ENCODE data around the gene MRPL46. TPM values are rescaled to one million over a fixed set of nuclear protein-coding genes. Genes with fewer than 3 reads are reported as not detected.

Gene MRPL46
- total and polyA plus RNA-seq, 12 donors: 31.7 to 194 (median 45.1) TPM

DNA sequence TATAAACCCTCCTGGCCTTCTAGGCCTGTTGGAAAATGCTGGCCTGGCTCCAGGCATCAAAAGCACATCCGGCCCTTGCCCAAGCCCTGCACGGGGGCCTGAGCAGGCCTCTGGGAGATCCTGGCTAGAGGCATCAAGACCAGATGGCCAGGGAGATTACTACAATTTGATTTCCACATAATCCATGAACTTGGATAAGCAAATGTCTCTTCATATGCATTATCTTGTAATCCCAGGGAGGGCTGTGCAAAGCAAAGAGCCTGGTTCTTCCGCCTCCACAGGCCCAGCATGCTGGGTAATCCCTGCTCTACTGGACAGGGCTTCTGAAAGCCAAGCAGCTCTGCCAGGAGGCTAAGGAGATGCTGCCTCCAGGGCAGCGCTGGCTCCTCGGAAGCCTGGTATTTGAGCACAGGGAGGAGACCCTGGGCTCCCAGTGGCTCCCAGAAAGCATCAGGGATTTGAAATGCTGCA lies 18.2 kb downstream of the MRPL46 start:
- Histone ChIP-seq H3K27me3 (no peaks in the 10 kb centered on the region), H3K4me3 (no peak overlapping the region), H3K36me3 (replicated peaks in 1 of 2) (no peaks in the 10 kb centered on the region), H3K9me3 (replicated peaks in 1 of 3) (no peaks in the 10 kb centered on the region), H3K4me1 (replicated peaks in 1 of 2) (no peaks in the 10 kb centered on the region), H3K27ac (no peak overlapping the region)
- intact Hi-C loops (cut with DNase I): no loop called here
- 51 to 90% (median 83%) methylated on average over 3 to 5 of the region's 5 CpGs; no CpG with 5 or more reads in 1 of the 4 donors for WGBS, 4 donors
- peak in 1 of 7 donors; percentile 45 for DNase-seq
- TF ChIP-seq POLR2A (IDR thresholded peaks at IDR 0.05): no peak
- TF ChIP-seq, protein P1, sequence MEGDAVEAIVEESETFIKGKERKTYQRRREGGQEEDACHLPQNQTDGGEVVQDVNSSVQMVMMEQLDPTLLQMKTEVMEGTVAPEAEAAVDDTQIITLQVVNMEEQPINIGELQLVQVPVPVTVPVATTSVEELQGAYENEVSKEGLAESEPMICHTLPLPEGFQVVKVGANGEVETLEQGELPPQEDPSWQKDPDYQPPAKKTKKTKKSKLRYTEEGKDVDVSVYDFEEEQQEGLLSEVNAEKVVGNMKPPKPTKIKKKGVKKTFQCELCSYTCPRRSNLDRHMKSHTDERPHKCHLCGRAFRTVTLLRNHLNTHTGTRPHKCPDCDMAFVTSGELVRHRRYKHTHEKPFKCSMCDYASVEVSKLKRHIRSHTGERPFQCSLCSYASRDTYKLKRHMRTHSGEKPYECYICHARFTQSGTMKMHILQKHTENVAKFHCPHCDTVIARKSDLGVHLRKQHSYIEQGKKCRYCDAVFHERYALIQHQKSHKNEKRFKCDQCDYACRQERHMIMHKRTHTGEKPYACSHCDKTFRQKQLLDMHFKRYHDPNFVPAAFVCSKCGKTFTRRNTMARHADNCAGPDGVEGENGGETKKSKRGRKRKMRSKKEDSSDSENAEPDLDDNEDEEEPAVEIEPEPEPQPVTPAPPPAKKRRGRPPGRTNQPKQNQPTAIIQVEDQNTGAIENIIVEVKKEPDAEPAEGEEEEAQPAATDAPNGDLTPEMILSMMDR (IDR thresholded peaks at IDR 0.05): no peak

DNA sequence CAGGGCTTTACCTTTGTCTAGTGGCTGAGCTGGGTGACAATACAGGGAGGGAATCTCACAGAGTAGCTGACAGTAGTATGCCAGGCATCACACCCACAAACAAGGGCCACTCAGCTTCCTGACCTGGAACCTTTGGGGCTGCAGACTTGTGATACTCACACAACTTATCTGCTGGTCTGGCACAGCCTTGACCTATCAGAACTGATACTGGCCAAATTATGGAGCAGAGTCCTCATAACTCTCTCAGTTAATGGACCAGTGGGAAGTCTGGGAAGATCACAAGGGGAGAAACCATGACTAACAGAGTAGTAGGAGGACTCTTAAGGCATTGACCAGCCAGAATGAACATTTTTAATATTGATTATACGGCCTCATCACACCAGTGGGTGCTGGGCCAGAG lies 19.4 kb downstream of the MRPL46 start:
- Histone ChIP-seq H3K27me3 (no peaks in the 10 kb centered on the region), H3K4me1 (replicated peaks in 1 of 2) (no peaks in the 10 kb centered on the region), H3K9me3 (replicated peaks in 1 of 3) (no peaks in the 10 kb centered on the region), H3K27ac (no peak overlapping the region), H3K36me3 (replicated peaks in 1 of 2) (no peaks in the 10 kb centered on the region), H3K4me3 (no peak overlapping the region)
- WGBS, 4 donors: 75 to 79% (median 76%) methylated on average over 1 of the region's 1 CpG
- peak in 1 of 7 donors; percentile 31 for DNase-seq
- intact Hi-C loops (cut with DNase I): no loop called here
- no peak for TF ChIP-seq POLR2A (IDR thresholded peaks at IDR 0.05)
- TF ChIP-seq, protein P1 (IDR thresholded peaks at IDR 0.05): no peak

DNA sequence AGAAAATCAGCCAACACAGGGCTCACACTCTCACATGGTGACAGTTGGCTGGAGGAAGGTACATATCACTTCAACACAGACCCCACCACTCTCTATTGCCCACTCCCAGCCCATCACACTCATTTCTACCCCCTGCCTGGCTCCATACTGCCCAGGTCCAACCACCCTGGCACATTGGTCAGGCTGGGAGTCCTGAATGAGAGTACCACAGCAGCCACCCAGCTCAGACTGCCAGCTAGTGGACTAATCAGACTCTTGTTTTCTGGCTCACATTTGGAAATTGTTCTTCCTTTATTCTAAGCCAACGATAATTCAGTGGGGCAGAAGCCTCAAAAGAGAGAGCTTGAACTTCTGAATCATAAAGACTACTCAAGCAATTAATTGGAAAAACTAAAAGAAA lies 20.0 kb downstream of the MRPL46 start:
- H3K27ac ChIP-seq: no peak overlapping the region
- H3K9me3 ChIP-seq (replicated peaks in 1 of 3): no peaks in the 10 kb centered on the region
- WGBS, 4 donors: 67 to 81% (median 76%) methylated on average over 1 of the region's 1 CpG
- TF ChIP-seq, protein P1 (IDR thresholded peaks at IDR 0.05): no peak
- no peak for TF ChIP-seq POLR2A (IDR thresholded peaks at IDR 0.05)
- H3K27me3 ChIP-seq: no peaks in the 10 kb centered on the region
- H3K4me3 ChIP-seq: no peak overlapping the region
- intact Hi-C loops (cut with DNase I): no loop called here
- H3K4me1 ChIP-seq (replicated peaks in 1 of 2): no peaks in the 10 kb centered on the region
- peak in 1 of 7 donors; percentile 10 for DNase-seq
- H3K36me3 ChIP-seq (replicated peaks in 1 of 2): no peaks in the 10 kb centered on the region

DNA sequence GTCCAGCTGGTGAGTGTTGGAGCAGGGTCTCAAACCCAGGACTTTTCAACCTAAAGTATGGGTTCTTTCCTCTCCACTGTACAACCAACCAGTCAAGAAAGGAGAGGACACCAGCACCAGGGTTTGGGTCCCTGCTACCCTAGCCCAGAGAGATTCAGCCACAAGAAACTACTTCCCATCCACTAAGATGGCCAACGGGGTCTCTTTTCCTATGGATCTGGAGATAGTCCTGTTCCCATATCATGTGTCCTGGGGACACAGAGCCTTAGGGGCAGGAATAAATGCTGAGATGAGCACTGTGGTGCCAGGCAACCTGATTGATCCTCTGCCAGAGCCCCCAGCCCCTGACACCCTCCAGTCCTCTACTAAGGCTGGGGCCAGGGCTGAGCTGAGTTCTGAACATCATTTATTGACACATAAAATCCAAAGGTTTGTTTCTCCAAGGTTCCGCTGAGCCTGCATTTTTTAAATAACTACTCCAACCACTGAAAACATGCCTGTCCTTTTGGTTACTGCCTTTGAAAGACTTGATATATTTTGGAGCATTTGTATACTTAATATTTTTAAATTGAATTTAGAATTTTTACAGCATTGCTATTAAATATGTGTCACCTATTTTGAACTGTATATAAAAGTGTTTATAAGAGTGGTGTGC lies 26.0 kb downstream of the MRPL46 start:
- H3K36me3 ChIP-seq (replicated peaks in 1 of 2): no peaks in the 10 kb centered on the region
- H3K9me3 ChIP-seq (replicated peaks in 1 of 3): no peaks in the 10 kb centered on the region
- no peak for DNase-seq
- intact Hi-C loops (cut with DNase I): no loop called here
- no peak overlapping the region for H3K27ac ChIP-seq
- H3K4me1 ChIP-seq (replicated peaks in 1 of 2): no peaks in the 10 kb centered on the region
- 70 to 88% (median 82%) methylated on average over 2 of the region's 2 CpGs for WGBS, 4 donors
- TF ChIP-seq, protein P1 (IDR thresholded peaks at IDR 0.05): no peak
- no peak for TF ChIP-seq POLR2A (IDR thresholded peaks at IDR 0.05)
- H3K4me3 ChIP-seq: no peak overlapping the region
- no peaks in the 10 kb centered on the region for H3K27me3 ChIP-seq
